ENCODE data around the gene OR4D10.

GRCh38 chr11:59510941-59511589 lies 38.0 kb downstream of the OR4D10 start, which contains the start of gene OR4D9:
- TF ChIP-seq POLR2A (IDR thresholded peaks at IDR 0.05; ENCODE audit: low read length) (no peak), GATA1 (IDR thresholded peaks at IDR 0.05; ENCODE audit: low read depth, low read length) (no peak)

Data from erythroblast (primary cell).